ENCODE results near the gene IFITM1.
"Not testable (repeated sequence)": the region's sequence is repeated elsewhere in the genome, so short reads cannot be mapped to it uniquely, and the experiment has no call there.

The IFITM1 gene

GRCh38 chr11:350723-351255 lies 36.9 kb downstream of the IFITM1 start:
- no peak for DNase-seq

DNA sequence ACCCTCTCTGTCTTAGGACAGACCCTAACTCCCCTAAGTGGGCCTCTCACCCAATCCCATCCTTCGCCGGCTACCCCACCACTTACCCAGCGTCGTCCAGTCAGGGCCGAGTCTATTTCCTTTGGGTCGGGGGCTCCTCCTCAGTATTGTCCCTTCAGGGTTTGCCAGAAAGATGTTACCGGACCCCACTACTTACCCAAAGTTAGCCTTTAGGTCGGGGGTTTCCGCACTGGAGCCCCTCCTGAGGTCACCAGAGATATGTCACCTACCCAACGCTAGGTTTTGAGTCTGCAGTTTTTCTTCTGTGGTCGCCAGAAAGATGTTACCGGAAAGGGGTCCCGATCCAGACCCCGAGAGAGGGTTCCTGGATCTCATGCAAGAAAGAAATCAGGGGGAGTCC lies 37.6 kb downstream of the IFITM1 start:
- no peak for DNase-seq

DNA sequence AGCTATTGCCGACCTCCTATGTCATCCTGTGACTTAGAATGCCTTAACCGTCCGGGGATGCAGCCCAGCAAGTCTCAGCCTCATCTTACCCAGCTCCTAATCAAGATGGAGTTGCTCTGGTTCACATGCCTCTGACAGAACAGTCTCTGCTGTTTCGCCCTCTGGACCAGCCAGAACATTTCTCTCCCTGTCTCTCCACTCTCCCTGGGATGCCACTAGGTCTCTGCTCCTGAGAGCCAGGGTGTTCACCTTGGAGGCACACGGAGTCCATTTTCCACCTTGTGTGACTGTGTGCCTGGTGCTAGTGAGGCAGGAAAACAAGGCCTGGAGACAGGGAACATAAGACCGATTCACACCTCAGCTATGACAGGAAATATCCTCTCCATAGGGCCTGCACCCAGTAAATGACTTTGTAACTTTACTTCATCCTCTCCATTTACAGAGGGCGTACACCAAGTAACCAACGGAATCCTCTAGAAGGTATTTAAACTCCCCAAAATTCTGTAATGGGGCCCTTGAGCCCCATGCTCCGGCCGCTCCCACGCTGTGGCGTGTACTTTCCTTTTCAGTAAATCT lies 38.7 kb downstream of the IFITM1 start:
- no peak for DNase-seq

DNA sequence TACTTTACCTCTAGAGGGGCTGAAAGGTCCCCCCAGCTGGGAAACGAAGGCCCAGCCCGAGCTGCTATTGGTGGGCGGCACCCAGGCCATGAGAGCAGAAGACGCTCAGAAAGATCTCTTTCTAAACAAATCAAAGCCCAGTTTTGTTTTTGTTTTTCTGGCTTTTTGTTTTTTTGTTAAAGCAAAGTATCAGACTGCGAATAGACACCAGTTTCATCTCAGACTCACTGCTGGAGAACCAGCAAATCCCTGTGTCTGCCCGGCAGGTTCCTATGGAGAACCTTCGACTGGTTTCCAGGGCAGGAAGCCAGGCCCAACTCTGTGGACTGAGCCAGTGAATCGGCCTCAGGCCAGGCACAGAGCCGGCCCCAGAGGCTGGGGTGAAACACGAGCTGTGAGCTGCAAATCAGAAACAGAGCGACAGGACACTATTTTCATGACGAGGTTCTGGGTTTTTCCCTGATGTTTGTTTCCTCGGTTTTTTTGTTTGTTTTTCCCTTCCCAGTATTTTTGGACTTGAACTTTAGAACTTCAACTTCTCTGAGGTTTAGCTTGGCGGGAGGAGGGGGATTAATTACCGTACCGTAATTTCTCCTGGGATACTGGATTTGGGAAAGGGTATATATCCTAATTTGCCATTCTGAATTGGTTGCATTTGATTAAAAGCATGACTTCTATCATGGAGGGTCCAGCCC lies 39.5 kb downstream of the IFITM1 start:
- DNase-seq: no peak

- peak; percentile 67 for DNase-seq
Observed at GRCh38 chr11:355581-356458, 42.0 kb downstream of the IFITM1 start.

DNA sequence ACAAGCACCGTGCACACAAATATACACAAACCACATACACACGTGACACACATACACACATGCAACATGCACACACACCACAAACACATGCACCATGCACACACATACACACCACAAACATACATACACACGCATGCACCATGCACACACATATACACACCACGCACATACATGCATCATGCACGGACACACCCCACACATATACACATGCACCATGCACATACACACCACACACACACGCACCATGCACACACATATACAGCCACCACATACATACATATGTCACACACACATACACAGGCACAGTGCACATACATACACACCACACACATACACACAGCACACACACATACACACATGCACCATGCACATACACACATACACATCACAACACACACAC lies 42.8 kb downstream of the IFITM1 start:
- no peak for DNase-seq

GRCh38 chr11:357582-357981 lies 43.7 kb downstream of the IFITM1 start:
- no peak for DNase-seq

- no peak for DNase-seq
Observed at GRCh38 chr11:358129-358800, 44.4 kb downstream of the IFITM1 start.

DNA sequence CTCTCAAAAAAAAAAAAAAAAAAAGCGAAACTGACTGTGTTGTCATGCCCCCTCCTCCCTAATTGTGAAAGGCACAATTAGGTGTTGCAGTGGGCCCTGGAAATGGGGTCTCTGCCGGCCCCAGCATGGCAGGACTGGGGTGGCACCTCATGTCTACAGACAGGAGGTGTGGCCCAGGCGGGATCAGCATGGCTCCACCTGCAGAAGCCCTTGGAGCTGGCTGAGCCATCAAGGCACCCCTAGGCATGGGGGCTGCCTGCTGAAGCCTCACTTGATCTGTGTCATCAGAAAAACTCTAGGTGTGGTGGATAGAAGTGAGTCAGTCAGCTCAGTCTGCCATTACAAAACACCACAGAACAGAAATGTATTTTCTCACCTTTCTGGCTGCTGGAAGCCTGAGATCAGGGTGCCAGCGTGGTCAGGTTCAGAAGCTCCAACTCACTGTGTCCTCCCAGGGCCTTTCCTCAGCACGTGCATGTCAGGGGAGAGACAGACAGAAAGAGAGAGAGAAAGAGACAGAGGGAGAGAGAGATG lies 45.4 kb downstream of the IFITM1 start:
- DNase-seq: no peak

- no peak for DNase-seq
Observed at GRCh38 chr11:360326-361280, 46.8 kb downstream of the IFITM1 start.

- DNase-seq: no peak
Observed at GRCh38 chr11:362642-363442, 49.0 kb downstream of the IFITM1 start.

- not testable (repeated sequence) for DNase-seq
Observed at GRCh38 chr11:363443-363805, 49.6 kb downstream of the IFITM1 start.

DNA sequence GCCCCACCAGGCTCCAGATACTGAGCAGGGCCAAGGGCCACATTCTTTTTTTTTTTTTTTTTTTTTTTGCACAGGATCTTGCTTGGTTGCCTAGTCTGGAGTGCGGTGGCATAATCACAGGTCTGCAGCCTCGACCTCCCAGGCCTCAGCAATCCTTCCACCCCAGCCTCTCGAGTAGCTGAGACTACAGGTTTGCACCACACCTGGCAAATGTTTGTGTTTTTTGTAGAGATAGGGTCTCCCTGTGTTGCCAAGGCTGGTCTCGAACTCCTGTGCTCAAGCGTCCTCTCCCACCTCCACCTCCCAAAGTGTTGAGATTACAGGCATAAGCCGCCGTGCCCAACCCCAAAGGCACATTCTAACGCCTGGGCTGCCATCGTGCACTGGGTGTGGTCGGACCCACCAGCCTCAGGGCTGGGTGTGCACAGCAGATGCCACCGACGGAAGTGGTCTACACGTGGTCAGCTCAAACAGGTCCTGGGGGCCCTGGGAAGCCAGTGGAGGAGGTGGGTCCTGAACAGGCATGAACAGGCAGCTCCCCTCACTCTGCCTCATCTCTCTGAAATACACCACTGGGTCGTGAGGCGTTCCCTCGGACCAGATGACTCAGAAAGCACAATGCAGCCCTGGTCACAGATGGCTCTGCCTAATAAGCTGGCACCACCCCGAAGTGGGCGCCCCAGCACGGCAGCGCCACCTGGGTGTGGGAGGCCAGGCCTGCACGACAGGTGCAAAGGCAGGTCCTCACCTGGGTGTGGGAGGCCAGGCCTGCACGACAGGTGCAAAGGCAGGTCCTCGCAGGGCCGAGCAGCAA lies 50.3 kb downstream of the IFITM1 start:
- DNase-seq: peak; percentile 94

All from NCI-H1105 (cell line).